Stomach (tissue), 9 donors: ENCODE results near the gene CTNND2. TPM values are rescaled to one million over a fixed set of nuclear protein-coding genes. Genes with fewer than 3 reads are reported as not detected.

Experiments used
- DNase-seq, 2 donors: peaks; one replicate each; pipeline versions ENCODE4 v3.0.0 to v3.0.0-alpha.2; 2013 to 2019
- H3K27ac ChIP-seq, 5 donors: fragments of 200-600 bp in 4 of 5; sonication (generic) in 4 of 5; one replicate each; pipeline ENCODE4 v1.5.1; 2013 to 2019; ENCODE audit warnings: mild to moderate bottlenecking in 1 of 5, moderate library complexity in 1 of 5
- H3K27me3 ChIP-seq, 3 donors: fragments of 200-600 bp; sonication (generic); one replicate each; pipeline ENCODE4 v1.5.1; 2017 to 2019; ENCODE audit warnings: mixed run types in 1 of 3
- H3K36me3 ChIP-seq, 4 donors: fragments of 200-600 bp; sonication (generic); 1 replicate in 3 of 4; 2 replicates in 1 of 4; pipeline ENCODE4 v1.5.1; 2016 to 2019
- H3K4me1 ChIP-seq, 4 donors: fragments of 200-600 bp; sonication (generic); one replicate each; pipeline ENCODE4 v1.5.1; 2016 to 2019
- H3K4me3 ChIP-seq, 4 donors: fragments of 200-600 bp; sonication (generic) in 3 of 4; one replicate each; pipeline ENCODE4 v1.5.1; 2016 to 2019; ENCODE audit warnings: mild to moderate bottlenecking in 1 of 4
- H3K9me3 ChIP-seq, 4 donors: fragments of 200-600 bp; sonication (generic); one replicate each; pipeline ENCODE4 v1.5.1; 2016 to 2019
- EP300 ChIP-seq: sonication (generic); formaldehyde crosslinking; IDR thresholded peaks from one replicate; pipeline ENCODE4 v1.6.1; 2017; ENCODE audit warnings: antibody characterized with exemption
- POLR2A ChIP-seq, 4 donors: fragments of 450-650 bp; IDR thresholded peaks; one replicate each; pipeline ENCODE4 v1.6.1; 2016; ENCODE audit warnings: antibody characterized with exemption in 4 of 4, control low read depth in 2 of 4, mild to moderate bottlenecking in 1 of 4, moderate library complexity in 1 of 4
- POLR2AphosphoS5 ChIP-seq, 3 donors: sonication (generic); formaldehyde crosslinking; IDR thresholded peaks; one replicate each; pipeline ENCODE4 v1.6.1; 2016; ENCODE audit warnings: antibody characterized with exemption in 3 of 3
- WGBS, 5 donors: extraction: QIAGEN DNeasy Blood & Tissue Kit in 3 of 5; methylation state at CpG; one replicate each; pipeline versions ENCODE4 v1.1.5 to v1.1.7; 2013 to 2018; 5-methylcytosine and 5-hydroxymethylcytosine counted together
- intact Hi-C: fragments of 100-400 bp; cut with DNase I; formaldehyde crosslinking; loops from one replicate; pipeline ENCODE4 v1.15.1; 2023; ENCODE audit warnings: low total_unique reads
- polyA plus RNA-seq, 3 donors: library from polyadenylated mRNA; stranded (reverse); fragments of 200-250 nt; gene quantifications; one replicate each; pipeline ENCODE4 v1.2.3, GENCODE V29; 2013
- total RNA-seq, 5 donors: library from RNA; depleted of rRNA; stranded (reverse); fragments of >200 nt; gene quantifications; one replicate each; pipeline versions ENCODE4 v1.1.0 to v1.2.3, GENCODE V29; 2014 to 2016
- TF ChIP-seq, protein P1 (sequence below), 7 experiments: fragments of 450-650 bp in 4 of 7; fragments of 200-600 bp in 3 of 7; sonication (generic) in 3 of 7; IDR thresholded peaks; one replicate each; pipeline ENCODE4 v1.5.1; 2016 to 2019; ENCODE audit warnings: antibody characterized with exemption in 7 of 7, control low read depth in 2 of 7, mild to moderate bottlenecking in 1 of 7
- donor health status: healthy with polysubstance abuse.
- donor health status: Bipolar disorder and iron deficiency.
- donor health status: healthy.

CTNND2 gene
- total and polyA plus RNA-seq, 8 donors, result 0.29 to 3.4 (median 2.0) TPM; not detected in 2

GRCh38 chr5:11361768-11362167 is 542.5 kb downstream of the CTNND2 start:
- Histone ChIP-seq H3K27ac (no peak overlapping the region), H3K36me3 (no peaks in the 10 kb centered on the region), H3K9me3 (no peaks in the 10 kb centered on the region), H3K4me3 (no peak overlapping the region), H3K4me1 (no peaks in the 10 kb centered on the region), H3K27me3 (no peaks in the 10 kb centered on the region)
- intact Hi-C loops, result no loop called here
- TF ChIP-seq EP300, result no peak
- no peak for TF ChIP-seq POLR2A (IDR thresholded peaks at IDR 0.05)
- TF ChIP-seq POLR2AphosphoS5 (IDR thresholded peaks at IDR 0.05), result no peak
- TF ChIP-seq, protein P1, sequence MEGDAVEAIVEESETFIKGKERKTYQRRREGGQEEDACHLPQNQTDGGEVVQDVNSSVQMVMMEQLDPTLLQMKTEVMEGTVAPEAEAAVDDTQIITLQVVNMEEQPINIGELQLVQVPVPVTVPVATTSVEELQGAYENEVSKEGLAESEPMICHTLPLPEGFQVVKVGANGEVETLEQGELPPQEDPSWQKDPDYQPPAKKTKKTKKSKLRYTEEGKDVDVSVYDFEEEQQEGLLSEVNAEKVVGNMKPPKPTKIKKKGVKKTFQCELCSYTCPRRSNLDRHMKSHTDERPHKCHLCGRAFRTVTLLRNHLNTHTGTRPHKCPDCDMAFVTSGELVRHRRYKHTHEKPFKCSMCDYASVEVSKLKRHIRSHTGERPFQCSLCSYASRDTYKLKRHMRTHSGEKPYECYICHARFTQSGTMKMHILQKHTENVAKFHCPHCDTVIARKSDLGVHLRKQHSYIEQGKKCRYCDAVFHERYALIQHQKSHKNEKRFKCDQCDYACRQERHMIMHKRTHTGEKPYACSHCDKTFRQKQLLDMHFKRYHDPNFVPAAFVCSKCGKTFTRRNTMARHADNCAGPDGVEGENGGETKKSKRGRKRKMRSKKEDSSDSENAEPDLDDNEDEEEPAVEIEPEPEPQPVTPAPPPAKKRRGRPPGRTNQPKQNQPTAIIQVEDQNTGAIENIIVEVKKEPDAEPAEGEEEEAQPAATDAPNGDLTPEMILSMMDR (IDR thresholded peaks at IDR 0.05), result no peak
- WGBS, 5 donors, result 74 to 86% (median 81%) methylated on average over 4 of the region's 4 CpGs
- DNase-seq, result no peak

DNA sequence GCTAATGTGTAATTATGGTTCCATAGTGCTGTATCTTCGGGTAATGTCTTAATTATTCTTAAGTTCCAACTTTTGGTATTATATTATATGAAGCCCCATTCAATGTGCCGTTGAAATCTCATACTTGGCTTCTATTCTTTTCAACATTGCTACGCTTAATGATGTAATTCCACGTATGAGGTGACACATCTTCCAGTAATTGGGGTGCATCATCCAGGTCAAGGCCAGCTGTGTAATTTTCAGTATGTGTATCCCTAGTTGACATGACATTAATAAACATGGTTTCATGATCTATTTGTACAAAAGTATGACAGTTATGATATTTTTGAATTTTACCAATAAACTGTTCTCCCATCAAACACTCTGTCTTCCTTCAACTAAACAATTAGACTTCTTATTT is 546.3 kb downstream of the CTNND2 start:
- Histone ChIP-seq H3K27ac (no peak overlapping the region), H3K4me3 (no peak overlapping the region), H3K4me1 (no peaks in the 10 kb centered on the region), H3K36me3 (no peaks in the 10 kb centered on the region), H3K9me3 (peaks cover 0 to 6% (median 2%) of the 10 kb centered on the region in 4 donors), H3K27me3 (no peaks in the 10 kb centered on the region)
- 66 to 80% (median 74%) methylated on average over 4 of the region's 4 CpGs for WGBS, 5 donors
- no peak for DNase-seq
- intact Hi-C loops, result no loop called here
- TF ChIP-seq EP300 (no peak), POLR2A (IDR thresholded peaks at IDR 0.05) (no peak), POLR2AphosphoS5 (IDR thresholded peaks at IDR 0.05) (no peak)
- TF ChIP-seq, protein P1 (IDR thresholded peaks at IDR 0.05), result no peak

DNA sequence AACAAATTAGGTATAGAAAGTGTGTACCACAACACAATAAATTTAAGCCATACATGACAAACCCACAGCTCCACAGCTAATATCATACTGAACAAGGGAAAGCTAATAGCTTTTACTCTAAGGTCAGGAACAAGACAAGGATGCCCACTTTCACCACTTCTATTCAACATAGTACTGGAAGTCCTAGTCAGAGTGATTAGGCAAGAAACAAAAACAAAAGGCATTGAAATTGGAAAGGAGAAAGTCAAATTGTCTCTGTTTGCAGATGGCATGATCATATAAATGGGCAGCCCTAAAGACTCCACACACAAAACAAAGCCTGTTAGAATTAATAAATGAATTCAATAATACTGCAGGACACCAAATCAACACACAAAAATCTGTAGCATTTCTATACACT is 548.8 kb downstream of the CTNND2 start:
- TF ChIP-seq POLR2AphosphoS5 (IDR thresholded peaks at IDR 0.05) (no peak), EP300 (no peak), POLR2A (IDR thresholded peaks at IDR 0.05) (no peak)
- TF ChIP-seq, protein P1 (IDR thresholded peaks at IDR 0.05), result no peak
- no peaks in the 10 kb centered on the region for H3K36me3 ChIP-seq
- DNase-seq, result no peak
- H3K27ac ChIP-seq, result no peak overlapping the region
- no peaks in the 10 kb centered on the region for H3K4me1 ChIP-seq
- intact Hi-C loops, result no loop called here
- peaks cover 0 to 6% (median 2%) of the 10 kb centered on the region in 4 donors for H3K9me3 ChIP-seq
- H3K4me3 ChIP-seq, result no peak overlapping the region
- H3K27me3 ChIP-seq, result no peaks in the 10 kb centered on the region

- WGBS, 5 donors, result 74 to 86% (median 84%) methylated on average over 16 of the region's 16 CpGs
- H3K4me3 ChIP-seq, result no peak overlapping the region
- no peak for TF ChIP-seq EP300
- no peak for TF ChIP-seq POLR2A (IDR thresholded peaks at IDR 0.05)
- no peak for TF ChIP-seq POLR2AphosphoS5 (IDR thresholded peaks at IDR 0.05)
- TF ChIP-seq, protein P1 (IDR thresholded peaks at IDR 0.05), result no peak
- no peaks in the 10 kb centered on the region for H3K9me3 ChIP-seq
- no peaks in the 10 kb centered on the region for H3K4me1 ChIP-seq
- no peak overlapping the region for H3K27ac ChIP-seq
- no peaks in the 10 kb centered on the region for H3K27me3 ChIP-seq
- H3K36me3 ChIP-seq, result no peaks in the 10 kb centered on the region
- no peak for DNase-seq
- intact Hi-C loops, result no loop called here
Observed at GRCh38 chr5:11346336-11346735, 557.9 kb downstream of the CTNND2 start.
